ENCODE measurements around the gene ANKRD36C.
"Not testable (repeated sequence)": the region's sequence is repeated elsewhere in the genome, so short reads cannot be mapped to it uniquely, and the experiment has no call there.

ANKRD36C gene

GRCh38 chr2:96019909-96020590 is 28.4 kb upstream of the ANKRD36C start:
- not testable (repeated sequence) for H4K91ac ChIP-seq (ENCODE audit: low read depth, low read length); H3K79me2 ChIP-seq (ENCODE audit: control insufficient read depth, insufficient read depth, low read length, poor library complexity); H3K14ac ChIP-seq (ENCODE audit: low read length); H4K8ac ChIP-seq (ENCODE audit: low read depth, low read length); H3K4me2 ChIP-seq (ENCODE audit: low read length); H3K36me3 ChIP-seq (ENCODE audit: control insufficient read depth in 1 of 2, insufficient read depth in 2 of 2, low read length in 2 of 2); H2AK5ac ChIP-seq (ENCODE audit: low read length); H2BK5ac ChIP-seq (ENCODE audit: low read depth, low read length, poor library complexity); H3K4me1 ChIP-seq (ENCODE audit: control insufficient read depth in 1 of 2, insufficient read depth in 2 of 2, low read length in 2 of 2); H3K79me1 ChIP-seq (ENCODE audit: low read length); H3K9ac ChIP-seq (ENCODE audit: low read length); H2BK120ac ChIP-seq (ENCODE audit: insufficient read depth, low read length, poor library complexity); H3K4ac ChIP-seq (ENCODE audit: low read depth, low read length); H3K4me3 ChIP-seq (ENCODE audit: low read depth, low read length); DNase-seq; H2AFZ ChIP-seq (ENCODE audit: insufficient read depth, low read length, poor library complexity); H3K23ac ChIP-seq (ENCODE audit: low read length); H3K18ac ChIP-seq (ENCODE audit: low read length); H2BK12ac ChIP-seq (ENCODE audit: low read length); H3K27me3 ChIP-seq (ENCODE audit: insufficient read depth, low read length); H3K27ac ChIP-seq (ENCODE audit: low read depth, low read length); H4K12ac ChIP-seq (ENCODE audit: low read depth, low read length); H3K9me3 ChIP-seq (ENCODE audit: insufficient read depth, low read depth, low read length)
- whole genome bisulfite sequencing (ENCODE audit: extremely low coverage, insufficient coverage, insufficient read length) = no CpG with 5 or more reads among the region's 9 CpGs

GRCh38 chr2:96016321-96016720 is 24.7 kb upstream of the ANKRD36C start:
- H2BK5ac ChIP-seq (ENCODE audit: low read depth, low read length, poor library complexity); H2AK5ac ChIP-seq (ENCODE audit: low read length); H3K14ac ChIP-seq (ENCODE audit: low read length); H4K12ac ChIP-seq (ENCODE audit: low read depth, low read length); H3K4me1 ChIP-seq (ENCODE audit: control insufficient read depth in 1 of 2, insufficient read depth in 2 of 2, low read length in 2 of 2); H3K9ac ChIP-seq (ENCODE audit: low read length); H4K8ac ChIP-seq (ENCODE audit: low read depth, low read length); H3K79me2 ChIP-seq (ENCODE audit: control insufficient read depth, insufficient read depth, low read length, poor library complexity); H3K27me3 ChIP-seq (ENCODE audit: insufficient read depth, low read length); H3K4ac ChIP-seq (ENCODE audit: low read depth, low read length); H2BK120ac ChIP-seq (ENCODE audit: insufficient read depth, low read length, poor library complexity); H3K4me3 ChIP-seq (ENCODE audit: low read depth, low read length); H3K27ac ChIP-seq (ENCODE audit: low read depth, low read length); H3K18ac ChIP-seq (ENCODE audit: low read length); H3K79me1 ChIP-seq (ENCODE audit: low read length); DNase-seq; H3K23ac ChIP-seq (ENCODE audit: low read length); H2AFZ ChIP-seq (ENCODE audit: insufficient read depth, low read length, poor library complexity); H2BK12ac ChIP-seq (ENCODE audit: low read length); H3K4me2 ChIP-seq (ENCODE audit: low read length); H4K91ac ChIP-seq (ENCODE audit: low read depth, low read length); H3K9me3 ChIP-seq (ENCODE audit: insufficient read depth, low read depth, low read length); H3K36me3 ChIP-seq (ENCODE audit: control insufficient read depth in 1 of 2, insufficient read depth in 2 of 2, low read length in 2 of 2): not testable (repeated sequence)
- no CpG with 5 or more reads among the region's 4 CpGs for WGBS (ENCODE audit: extremely low coverage, insufficient coverage, insufficient read length)

GRCh38 chr2:96012792-96013264 is 21.2 kb upstream of the ANKRD36C start:
- H3K4me3 ChIP-seq (ENCODE audit: low read depth, low read length); H3K4ac ChIP-seq (ENCODE audit: low read depth, low read length); H3K79me1 ChIP-seq (ENCODE audit: low read length); H3K36me3 ChIP-seq (ENCODE audit: control insufficient read depth in 1 of 2, insufficient read depth in 2 of 2, low read length in 2 of 2); H2AK5ac ChIP-seq (ENCODE audit: low read length); H3K9me3 ChIP-seq (ENCODE audit: insufficient read depth, low read depth, low read length); H3K14ac ChIP-seq (ENCODE audit: low read length); H2BK5ac ChIP-seq (ENCODE audit: low read depth, low read length, poor library complexity); H2BK12ac ChIP-seq (ENCODE audit: low read length); H3K27me3 ChIP-seq (ENCODE audit: insufficient read depth, low read length); H3K27ac ChIP-seq (ENCODE audit: low read depth, low read length); H3K23ac ChIP-seq (ENCODE audit: low read length); H4K8ac ChIP-seq (ENCODE audit: low read depth, low read length); H4K91ac ChIP-seq (ENCODE audit: low read depth, low read length); H3K4me2 ChIP-seq (ENCODE audit: low read length); H2BK120ac ChIP-seq (ENCODE audit: insufficient read depth, low read length, poor library complexity); H2AFZ ChIP-seq (ENCODE audit: insufficient read depth, low read length, poor library complexity); H3K79me2 ChIP-seq (ENCODE audit: control insufficient read depth, insufficient read depth, low read length, poor library complexity); H3K18ac ChIP-seq (ENCODE audit: low read length); H3K4me1 ChIP-seq (ENCODE audit: control insufficient read depth in 1 of 2, insufficient read depth in 2 of 2, low read length in 2 of 2); DNase-seq; H3K9ac ChIP-seq (ENCODE audit: low read length); H4K12ac ChIP-seq (ENCODE audit: low read depth, low read length): not testable (repeated sequence)
- WGBS (ENCODE audit: extremely low coverage, insufficient coverage, insufficient read length) = no CpG with 5 or more reads among the region's 1 CpG

GRCh38 chr2:96012086-96012791 is 20.6 kb upstream of the ANKRD36C start:
- H3K23ac ChIP-seq (ENCODE audit: low read length); H3K4me3 ChIP-seq (ENCODE audit: low read depth, low read length); H2BK12ac ChIP-seq (ENCODE audit: low read length); H3K79me1 ChIP-seq (ENCODE audit: low read length); H3K79me2 ChIP-seq (ENCODE audit: control insufficient read depth, insufficient read depth, low read length, poor library complexity); H3K36me3 ChIP-seq (ENCODE audit: control insufficient read depth in 1 of 2, insufficient read depth in 2 of 2, low read length in 2 of 2); H3K4ac ChIP-seq (ENCODE audit: low read depth, low read length); H2AK5ac ChIP-seq (ENCODE audit: low read length); H4K8ac ChIP-seq (ENCODE audit: low read depth, low read length); H2BK5ac ChIP-seq (ENCODE audit: low read depth, low read length, poor library complexity); H4K91ac ChIP-seq (ENCODE audit: low read depth, low read length); H4K12ac ChIP-seq (ENCODE audit: low read depth, low read length); H2BK120ac ChIP-seq (ENCODE audit: insufficient read depth, low read length, poor library complexity); H3K18ac ChIP-seq (ENCODE audit: low read length); DNase-seq; H3K4me2 ChIP-seq (ENCODE audit: low read length); H3K27ac ChIP-seq (ENCODE audit: low read depth, low read length); H3K4me1 ChIP-seq (ENCODE audit: control insufficient read depth in 1 of 2, insufficient read depth in 2 of 2, low read length in 2 of 2); H3K9ac ChIP-seq (ENCODE audit: low read length); H2AFZ ChIP-seq (ENCODE audit: insufficient read depth, low read length, poor library complexity); H3K27me3 ChIP-seq (ENCODE audit: insufficient read depth, low read length); H3K14ac ChIP-seq (ENCODE audit: low read length); H3K9me3 ChIP-seq (ENCODE audit: insufficient read depth, low read depth, low read length): not testable (repeated sequence)
- WGBS (ENCODE audit: extremely low coverage, insufficient coverage, insufficient read length) = no CpG with 5 or more reads among the region's 8 CpGs

Measured in trophoblast cell (in vitro differentiated cells and primary cell).